NCI-H774 (cell line): Measurements from ENCODE around the gene UPK3BL1.
"Not testable (repeated sequence)": the region's sequence is repeated elsewhere in the genome, so short reads cannot be mapped to it uniquely, and the experiment has no call there.

Experiments used
- DNase-seq: peaks from one replicate; lab custom pipeline; 2025; lab: John Stamatoyannopoulos, UW

Gene UPK3BL1

DNA sequence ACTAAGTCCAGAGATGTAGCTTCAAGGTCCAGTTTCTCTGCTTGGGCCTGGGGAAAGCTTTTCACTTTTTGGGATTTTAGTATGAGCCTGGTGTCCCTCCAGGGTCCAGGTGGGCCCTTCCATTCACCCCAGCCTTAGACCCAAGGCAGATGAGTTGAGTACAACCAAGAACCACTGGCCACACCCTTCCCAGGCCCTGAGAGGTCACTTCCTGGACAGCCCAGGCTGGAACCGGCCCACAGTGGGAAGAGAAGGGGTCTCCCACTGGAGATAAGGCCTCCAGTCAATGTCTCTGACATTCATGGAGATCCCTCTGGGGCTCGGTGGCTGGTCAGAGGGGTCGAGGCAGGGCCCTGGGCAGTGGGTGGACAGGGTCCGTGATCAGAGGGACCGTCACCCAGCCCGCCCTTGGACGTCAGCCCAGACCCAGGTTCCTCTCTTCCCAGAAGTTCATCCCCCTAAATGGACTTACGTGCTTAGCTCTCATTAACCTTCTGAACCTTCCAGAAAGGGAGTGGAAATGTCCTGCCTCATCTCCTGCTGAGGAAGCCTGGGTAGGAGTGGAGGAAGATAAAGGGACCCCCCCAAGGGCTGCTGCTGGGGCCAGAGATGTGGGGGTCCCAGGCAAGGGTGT, 15.2 kb downstream of the UPK3BL1 start:
- not testable (repeated sequence) for DNase-seq

DNA sequence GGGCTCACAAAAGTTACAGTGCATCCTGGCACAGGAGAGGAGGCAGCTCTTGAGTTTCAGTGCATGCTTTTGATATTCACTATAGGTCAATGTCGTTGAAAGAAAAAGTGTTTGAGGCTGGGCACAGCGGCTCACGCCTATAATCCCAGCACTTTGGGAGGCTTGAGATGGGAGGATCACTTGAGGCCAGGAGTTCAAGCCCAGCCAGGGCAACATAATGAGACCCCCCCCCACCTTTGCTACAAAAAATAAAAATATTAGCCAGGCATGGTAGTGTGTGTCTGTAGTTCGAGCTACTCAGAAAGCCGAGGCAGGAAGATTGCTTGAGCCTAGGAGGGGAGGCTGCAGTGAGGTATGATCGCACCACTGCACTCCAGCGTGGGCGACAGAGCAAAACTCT, 24.5 kb downstream of the UPK3BL1 start:
- not testable (repeated sequence) for DNase-seq

DNA sequence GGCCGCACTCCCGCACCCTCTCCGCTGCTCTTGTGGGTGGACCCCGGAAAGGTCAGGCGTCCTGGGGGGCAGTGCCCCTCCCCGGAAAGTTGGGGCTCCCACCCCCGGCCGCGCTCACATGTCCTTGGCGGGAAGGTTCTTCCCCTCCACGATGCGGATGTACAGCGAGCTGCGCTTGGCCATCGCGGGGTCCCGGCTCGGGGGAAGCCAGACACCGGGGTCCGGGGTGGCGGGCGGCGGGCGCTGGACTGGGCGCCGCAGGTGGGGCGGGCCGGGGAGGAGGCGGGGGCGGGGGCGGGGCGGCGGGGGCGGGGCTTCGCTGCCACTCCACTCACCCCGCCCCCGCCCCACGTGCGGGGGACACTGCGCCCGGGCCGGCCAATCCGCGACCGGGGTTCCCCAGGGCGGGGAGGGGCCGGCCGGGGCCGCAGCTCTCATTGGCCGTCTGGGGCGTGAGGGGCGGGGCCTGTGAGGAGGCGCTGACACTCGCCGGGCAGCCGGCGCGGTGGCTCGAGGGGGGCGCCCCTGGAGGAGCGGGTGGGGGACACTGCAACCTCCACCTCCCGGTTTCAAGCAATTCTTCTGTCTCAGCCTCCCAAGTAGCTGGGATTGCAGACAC, 26.0 kb downstream of the UPK3BL1 start, which contains the start of gene RASA4:
RASA4 (minus strand) TSS at position 250 of the 619 bp plus-strand sequence; CDS start at position 183, 67 bp downstream.
- not testable (repeated sequence) for DNase-seq

DNA sequence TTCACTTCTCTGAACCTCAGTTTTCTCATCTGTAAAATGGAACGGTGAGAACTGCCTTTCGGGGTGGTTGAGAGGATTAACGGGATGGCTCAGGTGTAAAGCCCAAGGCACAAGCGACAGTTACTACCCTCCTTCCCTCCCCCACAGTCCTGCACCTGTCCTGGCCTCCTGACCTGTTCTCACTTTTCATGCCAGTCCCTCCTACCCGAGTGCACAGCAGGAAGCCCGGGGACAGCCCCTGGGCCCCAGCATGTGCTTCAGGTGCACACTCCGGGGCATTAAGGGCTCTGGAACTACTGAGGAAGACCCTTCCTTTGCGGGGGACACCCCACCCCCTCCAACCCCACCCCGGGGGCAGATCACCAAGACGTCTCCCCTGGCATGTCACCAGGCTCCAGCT, 26.7 kb downstream of the UPK3BL1 start:
- not testable (repeated sequence) for DNase-seq

DNA sequence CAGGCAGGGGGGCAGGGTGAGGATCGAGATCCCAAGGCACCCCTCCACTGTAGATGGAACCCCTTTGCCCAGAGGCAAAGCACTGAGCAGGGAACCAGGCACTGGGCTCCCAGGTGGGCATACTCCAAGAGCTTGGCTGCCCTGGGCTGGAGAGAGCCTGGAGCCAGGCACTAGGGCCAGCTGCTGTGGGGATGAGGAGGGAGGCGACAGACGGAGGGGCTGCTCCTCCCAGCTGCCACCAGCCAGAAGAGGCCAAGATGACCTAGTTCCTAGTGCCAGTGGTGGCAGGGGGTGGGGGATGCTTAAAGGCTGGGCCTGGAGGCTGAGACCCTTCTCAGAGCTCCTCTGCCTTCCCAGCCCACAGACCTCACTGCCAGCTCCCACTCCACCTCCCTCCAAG, 27.7 kb downstream of the UPK3BL1 start:
- not testable (repeated sequence) for DNase-seq

DNA sequence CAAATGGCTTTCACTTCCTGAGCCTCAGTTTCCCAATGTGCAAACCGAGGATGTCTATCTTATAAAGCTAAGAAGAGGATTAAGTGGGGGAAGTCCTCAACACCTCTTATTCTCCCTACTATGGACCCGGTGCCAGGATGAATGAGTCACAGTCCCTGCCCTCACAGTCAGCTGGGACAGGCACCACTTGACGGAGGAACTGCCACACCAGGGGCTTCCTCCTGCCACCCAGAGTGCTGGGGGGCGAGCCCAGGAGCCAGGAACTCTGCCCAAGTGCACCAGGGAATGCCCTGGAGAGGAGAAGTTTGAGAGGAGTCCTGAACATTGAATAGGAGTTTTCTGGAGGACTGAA, 28.3 kb downstream of the UPK3BL1 start:
- DNase-seq: not testable (repeated sequence)

DNA sequence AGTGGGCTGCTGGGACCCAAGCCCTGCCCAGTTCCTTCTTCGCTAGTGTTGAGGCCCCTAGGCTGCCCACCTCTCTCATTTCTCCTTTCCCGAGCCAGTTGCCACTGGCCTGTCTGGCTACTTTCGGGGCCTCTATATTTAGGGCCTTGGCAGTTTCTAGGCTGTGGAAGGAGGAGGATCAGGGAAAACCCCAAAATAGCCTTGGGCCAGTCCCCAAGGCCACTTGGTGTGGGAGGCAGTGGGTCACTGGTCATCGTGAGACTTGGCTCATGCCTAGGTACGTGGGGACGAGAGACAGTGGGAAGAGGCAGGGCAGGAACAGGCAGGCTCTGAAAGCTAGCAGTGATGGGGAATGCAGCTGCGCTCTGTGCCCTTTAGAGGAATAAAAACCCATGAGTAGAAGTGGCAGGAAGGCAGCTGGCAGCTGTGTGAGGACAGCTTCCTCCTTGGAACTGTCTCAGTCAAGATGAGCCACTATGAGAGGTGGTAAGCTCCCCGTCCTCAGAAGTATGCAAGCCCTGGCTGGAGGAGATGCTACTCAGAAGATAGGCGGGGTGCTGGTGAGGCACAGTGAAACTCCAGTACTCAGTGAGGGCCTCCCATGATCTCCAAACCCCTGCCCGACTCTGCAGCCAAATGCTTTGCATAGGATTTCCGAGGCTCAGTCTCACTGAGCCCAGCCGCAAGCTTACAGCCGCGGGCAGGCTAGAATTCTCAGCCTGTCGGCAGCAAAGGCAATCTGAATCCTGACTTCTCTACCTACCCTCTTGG, 28.8 kb downstream of the UPK3BL1 start:
- not testable (repeated sequence) for DNase-seq

DNA sequence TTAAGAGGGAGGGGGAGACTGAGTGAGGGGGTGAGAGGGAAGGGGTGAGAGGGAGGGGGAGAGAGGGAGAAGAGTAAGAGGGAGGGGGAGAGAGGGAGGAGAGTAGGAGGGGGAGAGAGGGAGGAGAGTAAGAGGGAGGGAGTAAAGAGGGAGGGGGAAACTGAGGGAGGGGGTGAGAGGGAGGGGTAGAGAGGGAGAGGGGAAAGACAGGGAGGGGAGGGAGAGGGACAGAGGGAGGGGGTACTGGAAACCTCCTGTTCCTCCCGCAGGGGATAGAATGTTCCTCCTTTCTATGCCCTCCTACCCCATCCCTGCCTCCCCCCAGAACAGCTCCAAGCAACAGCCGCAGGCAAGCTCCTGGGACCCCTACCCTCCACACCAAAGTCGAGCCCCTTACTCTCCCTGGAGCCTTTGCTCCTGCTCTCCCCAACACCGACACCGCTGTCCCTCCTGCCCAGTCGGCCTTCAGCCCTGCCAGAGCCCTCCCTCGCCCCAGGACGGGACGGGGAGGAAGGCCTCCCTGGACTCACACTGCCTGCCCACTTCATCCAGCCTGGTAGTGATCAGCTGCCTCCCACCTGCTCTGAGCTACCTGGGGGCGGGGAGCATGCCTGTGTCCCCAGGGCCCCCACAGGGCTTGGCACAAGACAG, 30.8 kb downstream of the UPK3BL1 start:
- DNase-seq: not testable (repeated sequence)

DNA sequence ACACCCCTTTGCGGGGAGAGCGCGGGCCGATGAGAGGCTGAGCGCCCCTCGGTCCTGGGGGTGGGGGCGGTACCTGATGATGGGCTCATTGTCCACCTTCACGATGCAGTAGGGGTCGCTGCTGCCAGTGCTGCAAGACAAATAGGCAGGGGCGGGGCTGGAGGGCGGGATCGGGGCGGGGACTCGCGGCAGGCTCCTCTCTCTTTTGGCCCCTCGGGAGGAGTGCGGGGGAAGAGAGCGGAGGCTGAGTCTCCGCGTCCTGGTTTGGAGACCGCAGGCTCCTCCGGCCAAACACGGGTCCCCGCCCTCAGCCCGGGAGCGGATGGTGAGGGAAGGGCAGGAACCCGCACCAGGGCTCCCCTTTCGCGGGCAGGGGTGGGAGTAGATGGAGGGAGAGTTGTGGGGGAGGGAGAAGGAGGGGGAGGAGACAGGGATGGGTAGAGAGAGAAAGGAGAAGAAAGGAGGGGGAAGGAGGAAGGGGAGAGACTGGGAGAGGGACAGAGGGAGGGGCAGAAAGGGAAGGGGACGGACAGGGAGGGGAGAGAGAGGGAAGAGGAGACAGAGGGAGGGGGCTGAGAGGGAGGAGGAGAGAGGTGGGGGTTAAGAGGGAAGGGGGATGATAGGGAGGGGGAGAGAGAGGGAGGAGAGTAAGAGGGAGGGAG, 31.4 kb downstream of the UPK3BL1 start:
- not testable (repeated sequence) for DNase-seq

DNA sequence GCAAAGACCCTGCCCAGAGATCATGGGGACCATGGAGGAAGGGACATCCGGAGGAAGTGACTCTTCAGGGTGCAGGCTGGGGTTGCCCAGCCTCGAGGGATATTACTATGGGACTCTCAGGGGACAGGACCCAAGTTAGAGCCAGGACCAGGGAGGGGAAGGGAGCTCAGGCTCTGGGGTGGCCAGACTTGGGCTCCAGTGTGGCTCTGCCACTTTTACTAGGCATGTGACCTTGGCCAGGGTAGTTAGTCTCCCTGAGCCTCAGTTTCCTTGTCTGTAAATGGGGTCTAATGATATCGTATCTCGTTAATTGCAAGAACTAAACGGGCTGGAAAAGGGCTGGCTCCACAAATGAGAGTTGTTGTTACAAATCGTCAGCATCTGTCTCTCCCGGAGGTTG, 32.1 kb downstream of the UPK3BL1 start:
- DNase-seq: not testable (repeated sequence)

DNA sequence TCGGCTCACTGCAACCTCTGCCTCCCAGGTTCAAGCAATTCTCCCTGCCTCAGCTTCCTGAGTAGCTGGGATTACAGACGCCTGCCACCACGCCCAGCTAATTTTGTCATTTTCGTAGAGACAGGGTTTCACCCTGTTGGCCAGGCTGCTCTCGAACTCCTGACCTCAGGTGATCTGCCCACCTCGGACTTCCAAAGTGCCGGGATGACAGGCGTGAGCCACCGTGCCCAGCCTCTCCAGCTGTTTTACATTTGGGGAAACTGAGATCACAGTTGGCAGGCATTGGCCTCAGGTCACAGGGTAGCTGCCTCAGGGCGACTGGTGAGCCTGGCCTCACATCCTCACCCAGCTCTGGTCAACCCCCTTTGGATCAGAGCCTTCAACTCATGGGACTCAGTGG, 32.9 kb downstream of the UPK3BL1 start:
- DNase-seq: not testable (repeated sequence)

DNA sequence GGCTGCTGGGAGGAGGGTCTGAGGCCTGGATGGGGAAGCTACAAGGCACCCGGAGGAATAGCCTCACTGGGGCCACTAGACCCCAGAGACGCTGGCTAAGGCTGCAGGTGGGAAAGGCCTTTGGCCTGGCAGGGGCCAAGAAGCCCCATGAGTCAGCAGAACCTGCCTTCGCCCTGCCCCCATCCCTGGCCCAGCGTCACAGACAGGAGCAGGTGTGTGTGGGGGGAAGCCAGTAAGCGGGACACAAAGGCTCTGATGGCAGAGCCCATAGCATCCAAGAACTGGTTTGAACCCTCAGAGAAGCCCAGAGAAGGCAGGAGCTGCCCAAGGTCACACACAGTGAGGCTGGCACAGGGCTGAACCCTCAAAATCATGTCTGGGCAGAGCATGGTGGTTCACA, 35.7 kb downstream of the UPK3BL1 start:
- DNase-seq: not testable (repeated sequence)

DNA sequence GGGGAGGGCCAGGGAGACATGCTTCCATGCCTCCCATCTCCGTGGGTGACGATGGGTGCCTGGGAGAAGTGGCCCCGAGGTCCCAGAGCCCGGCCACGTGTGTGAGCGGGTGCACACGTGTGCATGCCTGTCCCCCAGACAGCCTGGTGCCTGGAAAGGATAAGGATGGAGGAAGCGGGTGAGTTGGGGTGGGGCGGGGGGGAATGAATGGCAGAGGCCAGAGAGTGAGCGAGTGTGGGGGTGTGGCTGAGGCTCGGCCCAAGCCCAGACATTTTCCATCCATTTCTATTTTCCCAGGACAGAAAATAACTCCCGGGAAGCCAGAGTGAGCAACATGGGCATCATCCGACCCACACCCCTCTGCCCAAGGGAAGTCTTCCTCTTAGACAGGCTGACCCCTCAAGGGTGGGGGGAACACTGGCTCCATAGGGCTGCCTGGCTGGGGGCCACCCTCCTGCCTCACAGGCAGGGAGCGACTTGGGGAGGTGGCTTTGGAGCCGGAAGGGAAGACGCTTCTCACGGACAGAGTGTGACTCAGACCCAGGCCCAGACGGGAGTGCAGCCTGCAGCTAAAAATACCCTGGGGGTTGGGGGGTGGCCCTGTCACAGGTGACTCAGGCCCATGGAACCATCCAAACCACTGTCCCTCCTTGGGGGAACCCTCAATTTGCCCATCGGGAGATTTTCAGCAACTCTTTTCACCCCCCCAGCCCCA, 38.0 kb downstream of the UPK3BL1 start:
- not testable (repeated sequence) for DNase-seq

DNA sequence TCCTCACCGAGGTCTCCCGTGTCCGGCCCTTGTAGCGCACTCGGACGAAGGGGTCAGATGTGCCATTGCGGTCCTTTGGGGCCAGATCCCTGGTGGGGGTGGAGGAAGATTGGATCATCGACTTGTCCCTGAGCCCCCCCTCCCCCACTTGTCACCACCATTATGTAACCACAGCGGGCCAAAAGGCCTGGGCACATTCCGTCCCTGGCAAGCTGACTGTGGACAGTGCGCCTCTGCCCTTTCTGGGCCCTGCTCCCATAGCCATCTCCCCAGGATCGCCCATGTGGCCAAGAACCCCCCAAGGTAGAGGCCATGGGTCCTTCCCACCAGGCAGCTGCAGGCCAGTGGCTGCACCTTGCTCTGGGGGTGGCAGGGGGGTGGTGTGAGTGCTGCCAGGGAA, 40.3 kb downstream of the UPK3BL1 start:
- DNase-seq: not testable (repeated sequence)

DNA sequence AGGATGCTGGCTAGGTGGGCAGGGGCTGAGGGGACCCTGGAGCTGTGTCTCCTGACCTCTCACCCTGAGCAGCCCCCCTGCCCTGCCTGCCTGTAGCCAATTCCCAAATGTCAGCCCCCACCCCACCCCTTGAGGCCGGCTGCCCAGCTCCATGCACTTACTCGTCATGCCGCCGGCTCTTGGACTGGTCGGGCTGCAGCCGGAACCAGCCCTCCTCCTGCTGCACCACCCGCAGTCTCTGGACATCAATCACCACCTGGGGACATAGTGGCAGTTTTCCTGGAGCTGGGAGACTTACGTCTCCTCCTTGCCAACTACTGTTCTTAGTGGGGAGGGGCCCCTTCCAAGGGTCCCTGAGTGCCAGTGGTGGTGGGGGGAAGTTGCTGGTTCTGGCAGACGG, 42.9 kb downstream of the UPK3BL1 start:
- DNase-seq: not testable (repeated sequence)

DNA sequence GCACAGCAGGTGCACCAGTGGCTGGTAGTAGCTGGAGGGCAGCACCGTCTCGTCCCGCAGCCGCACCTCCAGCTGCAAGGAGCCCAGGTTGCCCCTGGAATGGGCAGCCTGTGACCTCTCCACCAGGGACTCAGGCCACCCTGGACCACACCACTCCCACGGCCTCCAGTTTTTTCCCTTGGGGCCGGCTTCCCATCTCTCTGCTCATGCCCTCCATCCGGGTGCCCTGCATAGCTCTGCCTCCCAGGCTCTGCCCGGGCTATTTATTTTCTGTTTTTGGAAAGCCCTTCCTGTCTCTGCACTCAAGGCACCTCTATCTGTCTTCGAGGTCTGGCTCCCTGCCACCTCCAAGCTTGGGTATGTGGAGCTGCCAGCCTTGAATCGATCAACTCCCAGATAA, 46.6 kb downstream of the UPK3BL1 start:
- DNase-seq: not testable (repeated sequence)

DNA sequence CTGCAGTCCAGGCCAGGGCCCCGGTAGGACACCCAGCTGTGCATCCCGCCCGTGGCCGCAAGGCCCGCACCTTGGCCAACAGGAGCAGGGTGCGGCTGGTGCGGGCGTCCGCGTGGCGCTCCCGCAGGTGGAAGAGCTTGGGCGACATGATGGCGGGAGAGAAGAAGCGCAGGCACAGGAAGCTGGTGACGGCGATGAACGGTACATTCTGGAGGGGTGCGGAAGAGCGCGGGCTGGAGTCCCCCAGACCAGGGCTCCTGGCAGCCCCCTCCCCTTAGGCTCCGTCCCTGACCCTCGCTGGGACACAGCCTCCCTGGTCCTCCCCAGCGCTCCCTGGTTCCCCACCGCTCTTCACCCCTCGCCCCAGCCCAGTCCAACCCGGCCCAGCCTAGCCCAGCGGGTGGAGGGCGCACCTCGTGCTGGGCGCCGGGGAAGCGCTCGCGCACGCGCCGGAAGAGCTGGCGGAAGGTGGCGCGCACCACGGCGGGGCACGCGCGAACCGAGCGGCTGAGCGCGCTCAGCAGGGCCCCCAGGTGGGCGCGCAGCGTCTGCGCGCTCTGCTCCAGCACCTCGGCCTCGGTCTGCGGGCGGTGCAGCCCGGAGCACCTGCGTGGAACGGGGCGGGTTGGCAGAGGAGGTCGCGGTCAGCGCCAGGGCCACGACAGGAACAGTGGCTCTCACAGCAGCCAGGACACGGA, 48.8 kb downstream of the UPK3BL1 start:
- DNase-seq: not testable (repeated sequence)

DNA sequence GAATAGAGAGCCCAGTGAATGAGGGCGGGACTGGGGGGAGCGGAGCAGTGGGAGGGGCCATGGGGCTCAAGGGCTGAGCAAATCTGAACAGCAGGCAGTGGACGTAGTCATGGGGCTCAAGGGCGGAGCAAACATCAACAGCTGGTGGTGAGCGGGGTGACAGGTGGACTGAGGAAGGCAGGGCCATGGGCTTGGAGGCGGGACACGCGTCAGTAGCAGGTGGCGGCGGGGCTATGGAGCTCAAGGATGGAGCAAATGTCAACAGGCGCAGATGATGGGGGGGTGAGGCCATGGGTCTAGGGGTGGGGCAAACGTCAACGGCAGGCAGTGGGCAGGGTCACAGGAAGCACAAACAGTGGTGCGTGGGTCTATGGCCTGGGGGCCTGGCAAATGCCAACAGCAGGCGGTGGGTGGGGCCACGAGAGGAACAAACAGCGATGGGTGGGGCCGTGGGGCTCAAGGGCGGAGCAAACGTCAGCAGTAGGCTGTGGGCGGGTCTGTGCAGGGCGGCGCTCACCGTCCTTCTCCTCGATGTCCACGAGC, 50.0 kb downstream of the UPK3BL1 start:
- not testable (repeated sequence) for DNase-seq

DNA sequence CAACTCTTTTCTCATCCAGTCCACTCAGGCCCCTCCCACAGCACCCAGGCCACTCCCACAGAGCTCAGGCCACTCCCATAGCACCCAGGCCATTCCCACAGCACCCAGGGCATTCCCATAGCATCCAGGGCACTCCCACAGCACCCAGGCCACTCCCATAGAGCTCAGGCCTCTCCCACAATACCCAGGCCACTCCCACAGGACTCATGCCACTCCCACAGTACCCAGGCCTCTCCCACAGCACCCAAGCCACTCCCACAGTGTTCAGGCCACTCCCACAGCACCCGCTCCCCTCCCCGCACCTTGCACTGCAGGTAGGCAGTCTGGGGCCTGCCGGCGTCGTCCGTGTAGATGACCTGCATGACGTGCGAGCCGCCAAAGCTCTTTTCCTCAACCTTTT, 52.7 kb downstream of the UPK3BL1 start:
- DNase-seq: not testable (repeated sequence)
